Thyroid gland (tissue), 4 donors: ENCODE measurements around the gene EFNA1. TPM values are rescaled to one million over a fixed set of nuclear protein-coding genes. Genes with fewer than 3 reads are reported as not detected.

Experiments used
- DNase-seq, 2 donors: peaks; one replicate each; pipeline ENCODE4 v3.0.0-alpha.2; 2019
- H3K27ac ChIP-seq, 3 donors: fragments of 200-600 bp; sonication (generic); 1 replicate in 2 of 3; 2 replicates in 1 of 3; pipeline ENCODE4 v1.5.1; 2016 to 2019; ENCODE audit warnings: mild to moderate bottlenecking in 1 of 3, moderate library complexity in 1 of 3
- H3K27me3 ChIP-seq: fragments of 200-600 bp; sonication (generic); one replicate; pipeline ENCODE4 v1.5.1; 2019
- H3K36me3 ChIP-seq, 2 donors: fragments of 200-600 bp; sonication (generic); one replicate each; pipeline ENCODE4 v1.5.1; 2016 to 2019
- H3K4me1 ChIP-seq, 2 donors: fragments of 200-600 bp; sonication (generic); one replicate each; pipeline ENCODE4 v1.5.1; 2017 to 2019
- H3K4me3 ChIP-seq, 3 donors: fragments of 200-600 bp; sonication (generic); replicated peaks in 1 of 3; 1 replicate in 2 of 3; 2 replicates in 1 of 3; pipeline ENCODE4 v1.5.1; 2016; ENCODE audit warnings: mild to moderate bottlenecking in 1 of 3
- H3K9me3 ChIP-seq: fragments of 200-600 bp; sonication (generic); one replicate; pipeline ENCODE4 v1.5.1; 2017
- CTCF ChIP-seq, 6 experiments: fragments of 200-600 bp in 3 of 6; fragments of 450-650 bp in 3 of 6; sonication (generic) in 3 of 6; IDR thresholded peaks; one replicate each; pipeline ENCODE4 v1.5.1; 2016 to 2019; ENCODE audit warnings: antibody characterized with exemption in 6 of 6, mild to moderate bottlenecking in 2 of 6, inconsistent platforms in 1 of 6, moderate library complexity in 1 of 6
- POLR2A ChIP-seq, 2 donors: fragments of 450-650 bp; IDR thresholded peaks; one replicate each; pipeline ENCODE4 v1.6.1; 2017; ENCODE audit warnings: antibody characterized with exemption in 2 of 2, mild to moderate bottlenecking in 2 of 2, moderate library complexity in 1 of 2
- WGBS, 2 donors: methylation state at CpG; one replicate each; pipeline ENCODE4 v1.1.5; 2017; 5-methylcytosine and 5-hydroxymethylcytosine counted together
- intact Hi-C: fragments of 100-400 bp; cut with DNase I; formaldehyde crosslinking; loops from one replicate; pipeline ENCODE4 v1.15.1; 2023
- total RNA-seq, 4 donors: library from RNA; depleted of rRNA; stranded (reverse); fragments of >200 nt; gene quantifications; one replicate each; pipeline ENCODE4 v1.2.3, GENCODE V29; 2016

EFNA1 gene
- total RNA-seq, 4 donors from 2014 or later = 56.1 to 129 (median 83.1) TPM

GRCh38 chr1:155172732-155173477 lies 45.2 kb downstream of the EFNA1 start, which contains the start of gene KRTCAP2:
KRTCAP2 (minus strand) TSS chr1:155173304; CDS start chr1:155173224, 80 bp downstream.
- TF ChIP-seq CTCF (IDR thresholded peaks at IDR 0.05) (peak; percentile 91 to 99 (median 94)), POLR2A (IDR thresholded peaks at IDR 0.05) (peak in 1 of 2 donors; percentile 66)
- Histone ChIP-seq H3K4me3 (peak within 1 kb of the TSS; percentile 56 to 77 (median 59)), H3K27me3 (peaks cover 7% of the 10 kb centered on the region), H3K36me3 (peaks cover 8 to 10% of the 10 kb centered on the region in 2 donors), H3K9me3 (no peaks in the 10 kb centered on the region), H3K27ac (peak within 1 kb of the TSS; percentile 45 to 87 (median 83)), H3K4me1 (peaks cover 12 to 23% of the 10 kb centered on the region in 2 donors)
- 1% methylated on average over 23 to 40 of the region's 57 CpGs for WGBS, 2 donors
- intact Hi-C loops = no loop called here
- peak; percentile 94 to 95 for DNase-seq

GRCh38 chr1:155173478-155174323 lies 46.0 kb downstream of the EFNA1 start, which contains the start of gene TRIM46:
TRIM46 (plus strand) TSS chr1:155173849; CDS start chr1:155173967, 118 bp downstream.
- intact Hi-C loops = no loop called here

GRCh38 chr1:155174324-155175280 lies 46.9 kb downstream of the EFNA1 start:
- Histone ChIP-seq H3K4me1 (peaks cover 12 to 23% of the 10 kb centered on the region in 2 donors), H3K9me3 (no peaks in the 10 kb centered on the region), H3K27me3 (peaks cover 7% of the 10 kb centered on the region), H3K27ac (no peak overlapping the region), H3K36me3 (peaks cover 0 to 3% of the 10 kb centered on the region in 2 donors), H3K4me3 (peak overlapping the region in 1 of 3 donors; percentile 59)
- intact Hi-C loops = no loop called here
- no peak for DNase-seq
- 5 to 8% methylated on average over 22 to 32 of the region's 35 CpGs for WGBS, 2 donors
- TF ChIP-seq CTCF (IDR thresholded peaks at IDR 0.05) = no peak
- no peak for TF ChIP-seq POLR2A (IDR thresholded peaks at IDR 0.05)

More at GRCh38 chr1:155173478-155174323, 46.0 kb downstream of the EFNA1 start, which contains the start of gene TRIM46:
- Histone ChIP-seq H3K4me1 (peaks cover 12 to 23% of the 10 kb centered on the region in 2 donors), H3K27me3 (peaks cover 7% of the 10 kb centered on the region), H3K4me3 (peak within 1 kb of the TSS; percentile 56 to 77 (median 59)), H3K27ac (peak within 1 kb of the TSS; percentile 45 to 87 (median 83)), H3K36me3 (peaks cover 8 to 10% of the 10 kb centered on the region in 2 donors), H3K9me3 (no peaks in the 10 kb centered on the region)
- no peak for DNase-seq
- TF ChIP-seq POLR2A (IDR thresholded peaks at IDR 0.05) = no peak
- TF ChIP-seq CTCF (IDR thresholded peaks at IDR 0.05) = peak in 1 of 6 experiments; percentile 25
- 1 to 2% methylated on average over 38 of the region's 38 CpGs for WGBS, 2 donors

- WGBS, 2 donors = 77 to 89% methylated on average over 3 to 11 of the region's 12 CpGs
- H3K9me3 ChIP-seq = no peaks in the 10 kb centered on the region
- H3K4me1 ChIP-seq = peaks cover 12 to 23% of the 10 kb centered on the region in 2 donors
- no peak overlapping the region for H3K4me3 ChIP-seq
- H3K27me3 ChIP-seq = peaks cover 7% of the 10 kb centered on the region
- TF ChIP-seq POLR2A (IDR thresholded peaks at IDR 0.05) (no peak), CTCF (IDR thresholded peaks at IDR 0.05) (no peak)
- H3K27ac ChIP-seq = no peak overlapping the region
- H3K36me3 ChIP-seq = peaks cover 0 to 2% of the 10 kb centered on the region in 2 donors
- DNase-seq = no peak
- intact Hi-C loops = no loop called here
Measured at GRCh38 chr1:155175281-155175926, 47.7 kb downstream of the EFNA1 start.
